ENCODE measurements around the gene CD27. TPM values are rescaled to one million over a fixed set of nuclear protein-coding genes. Genes with fewer than 3 reads are reported as not detected.

The CD27 gene
- total and polyA plus RNA-seq, 2 of the 13 experiments (the other 11 are each of a cell fraction or from before 2014, with no cell fraction given): 0.12 TPM; not detected in 1

- TF ChIP-seq ZNF749 (CRISPR knock-in tag; IDR thresholded peaks at IDR 0.05; ENCODE audit: borderline replicate concordance): no peak
- TF ChIP-seq CTCF (CRISPR knock-in tag; IDR thresholded peaks at IDR 0.05): no peak
- TF ChIP-seq MXD4 (CRISPR knock-in tag; IDR thresholded peaks at IDR 0.05): no peak; the same call in 1 of the 2 replicates
- no peak for TF ChIP-seq GMEB2 (CRISPR knock-in tag; IDR thresholded peaks at IDR 0.05; ENCODE audit: low read depth)
- no peak for TF ChIP-seq AKNA (CRISPR knock-in tag; IDR thresholded peaks at IDR 0.05; ENCODE audit: borderline replicate concordance)
- no peak for TF ChIP-seq ZNF354B (CRISPR knock-in tag; IDR thresholded peaks at IDR 0.05)
- TF ChIP-seq, protein P1, sequence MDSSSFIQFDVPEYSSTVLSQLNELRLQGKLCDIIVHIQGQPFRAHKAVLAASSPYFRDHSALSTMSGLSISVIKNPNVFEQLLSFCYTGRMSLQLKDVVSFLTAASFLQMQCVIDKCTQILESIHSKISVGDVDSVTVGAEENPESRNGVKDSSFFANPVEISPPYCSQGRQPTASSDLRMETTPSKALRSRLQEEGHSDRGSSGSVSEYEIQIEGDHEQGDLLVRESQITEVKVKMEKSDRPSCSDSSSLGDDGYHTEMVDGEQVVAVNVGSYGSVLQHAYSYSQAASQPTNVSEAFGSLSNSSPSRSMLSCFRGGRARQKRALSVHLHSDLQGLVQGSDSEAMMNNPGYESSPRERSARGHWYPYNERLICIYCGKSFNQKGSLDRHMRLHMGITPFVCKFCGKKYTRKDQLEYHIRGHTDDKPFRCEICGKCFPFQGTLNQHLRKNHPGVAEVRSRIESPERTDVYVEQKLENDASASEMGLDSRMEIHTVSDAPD (CRISPR knock-in tag; IDR thresholded peaks at IDR 0.05): peak; percentile 51; the same call in 1 of the 2 replicates
- TF ChIP-seq DMTF1 (CRISPR knock-in tag; IDR thresholded peaks at IDR 0.05): no peak
- 0 out of 2 replicates have a peak, but pooled peaks have one; percentile 45 for TF ChIP-seq IRF2 (CRISPR knock-in tag; IDR thresholded peaks at IDR 0.05)
- no peak for TF ChIP-seq NONO (IDR thresholded peaks at IDR 0.05)
- TF ChIP-seq NONO (CRISPR knock-in tag; conservative IDR thresholded peaks at IDR 0.05): peak; percentile 59
- TF ChIP-seq ZNF143 (CRISPR knock-in tag; IDR thresholded peaks at IDR 0.05): no peak
- TF ChIP-seq CCDC6 (CRISPR knock-in tag; IDR thresholded peaks at IDR 0.05): peak; percentile 85
Observed at GRCh38 chr12:6451348-6452244, 6.8 kb downstream of the CD27 start, which contains the start of gene TAPBPL (continued).
